GM21367 (cell line): ENCODE measurements around the gene PGAP3.
"Not testable (repeated sequence)": the region's sequence is repeated elsewhere in the genome, so short reads cannot be mapped to it uniquely, and the experiment has no call there.

Source experiments
- ATAC-seq: cut with Tn5 transposase; IDR thresholded peaks from one replicate; pipeline ENCODE4 v1.9.1; 2021; ENCODE audit not compliant: unreplicated experiment

Gene PGAP3, protein sequence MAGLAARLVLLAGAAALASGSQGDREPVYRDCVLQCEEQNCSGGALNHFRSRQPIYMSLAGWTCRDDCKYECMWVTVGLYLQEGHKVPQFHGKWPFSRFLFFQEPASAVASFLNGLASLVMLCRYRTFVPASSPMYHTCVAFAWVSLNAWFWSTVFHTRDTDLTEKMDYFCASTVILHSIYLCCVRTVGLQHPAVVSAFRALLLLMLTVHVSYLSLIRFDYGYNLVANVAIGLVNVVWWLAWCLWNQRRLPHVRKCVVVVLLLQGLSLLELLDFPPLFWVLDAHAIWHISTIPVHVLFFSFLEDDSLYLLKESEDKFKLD

DNA sequence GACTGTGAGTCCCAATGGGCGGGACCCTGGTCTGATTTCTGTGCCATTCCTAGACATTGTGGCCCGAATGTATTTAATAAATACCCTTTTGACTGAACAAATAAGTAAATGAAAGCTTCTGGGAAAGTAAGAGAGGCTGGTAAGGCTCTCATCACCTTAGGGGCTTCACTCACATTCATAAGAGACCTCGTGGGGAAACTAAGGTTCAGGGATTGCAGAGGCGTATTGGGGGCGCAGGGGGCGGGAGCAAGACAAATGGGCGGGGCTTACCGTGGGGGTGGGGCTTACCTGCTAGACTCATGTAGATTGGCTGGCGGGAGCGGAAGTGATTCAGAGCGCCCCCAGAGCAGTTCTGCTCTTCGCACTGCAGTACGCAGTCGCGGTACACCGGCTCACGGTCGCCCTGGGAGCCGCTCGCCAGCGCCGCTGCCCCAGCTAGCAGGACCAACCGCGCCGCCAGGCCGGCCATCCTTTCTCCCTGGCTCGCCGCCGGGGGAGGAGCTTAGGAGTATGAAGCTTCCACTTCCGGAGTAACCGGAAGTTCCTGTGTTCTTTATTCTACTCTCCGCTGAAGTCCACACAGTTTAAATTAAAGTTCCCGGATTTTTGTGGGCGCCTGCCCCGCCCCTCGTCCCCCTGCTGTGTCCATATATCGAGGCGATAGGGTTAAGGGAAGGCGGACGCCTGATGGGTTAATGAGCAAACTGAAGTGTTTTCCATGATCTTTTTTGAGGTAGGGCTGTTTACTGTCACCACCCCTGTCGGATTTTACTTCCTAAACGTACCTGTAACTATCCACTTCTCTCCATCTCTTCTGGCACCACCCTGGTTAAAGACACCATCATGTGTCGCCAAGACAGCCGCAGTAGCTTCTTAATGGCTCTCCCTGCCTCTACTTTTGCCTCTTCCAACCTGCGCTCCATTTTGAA lies at the start of gene PGAP3:
Gene PGAP3 (minus strand): TSS at position 512 of the 929 bp plus-strand sequence. CDS start 43 bp downstream, at position 469.
- ATAC-seq: peak; percentile 66

DNA sequence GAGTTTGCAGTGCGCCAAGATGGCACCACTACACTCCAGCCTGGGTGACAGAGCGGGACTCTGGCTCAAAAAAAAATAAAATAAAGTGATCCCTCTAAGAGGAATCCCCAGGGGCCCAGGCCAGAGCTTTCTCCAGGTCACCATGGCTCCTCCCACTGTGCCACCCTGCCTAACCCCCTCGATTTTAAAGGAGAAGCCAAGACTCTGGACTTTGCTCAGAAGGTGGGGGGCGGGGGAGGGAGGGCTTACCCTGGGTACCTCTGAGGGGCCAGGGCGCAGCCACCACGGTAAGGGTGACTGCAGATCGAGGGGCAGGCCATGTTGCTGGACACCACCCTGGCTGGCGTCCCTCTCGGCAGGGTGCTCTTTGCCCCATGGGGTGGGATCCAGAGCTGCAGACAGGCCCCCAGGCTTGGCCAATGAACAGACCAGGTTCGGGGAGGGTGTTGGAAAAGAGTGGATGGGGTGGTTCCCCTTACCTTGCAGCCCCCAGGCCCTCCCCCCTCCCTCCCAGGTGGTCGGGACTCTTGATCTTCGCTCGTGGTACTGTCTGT lies 49.4 kb upstream of the PGAP3 start:
- no peak for ATAC-seq

DNA sequence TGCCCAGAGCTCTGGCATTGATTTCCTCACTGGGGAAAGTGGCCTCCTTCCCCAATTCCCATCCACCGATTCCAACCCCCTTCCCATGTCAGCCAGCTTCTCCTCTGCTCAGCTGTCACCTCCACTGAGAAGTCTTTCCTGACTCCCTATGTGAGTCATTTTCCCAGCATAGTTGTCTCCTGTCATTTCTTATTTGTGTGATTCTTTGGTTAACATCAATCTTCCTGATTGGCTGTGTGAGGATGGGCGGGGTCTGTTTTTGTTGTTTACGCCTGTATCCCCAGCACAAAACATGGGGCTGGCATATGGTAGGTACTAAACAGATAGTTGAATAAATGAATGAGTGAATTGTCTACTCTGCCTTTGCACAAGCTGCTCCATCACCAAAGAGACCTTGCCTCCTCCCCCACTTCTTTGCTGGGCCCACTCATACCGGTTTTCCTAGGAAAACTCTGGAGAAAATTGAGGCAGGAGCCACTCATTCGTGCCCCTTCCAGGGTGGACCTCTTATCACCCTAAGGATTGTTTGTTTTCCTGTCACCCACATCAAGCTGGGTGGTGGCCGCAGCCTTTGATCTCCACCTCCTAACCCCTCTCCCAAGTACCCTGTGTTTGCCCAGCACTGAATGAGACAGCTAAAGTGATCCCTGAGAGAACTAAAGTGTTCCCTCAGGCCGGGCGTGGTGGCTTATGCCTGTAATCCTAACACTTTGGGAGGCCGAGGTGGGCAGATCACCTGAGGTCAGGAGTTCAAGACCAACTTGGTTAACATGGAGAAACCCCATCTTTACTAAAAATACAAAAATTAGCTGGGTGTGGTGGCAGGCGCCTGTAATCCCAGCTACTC lies 48.7 kb upstream of the PGAP3 start:
- ATAC-seq: no peak

DNA sequence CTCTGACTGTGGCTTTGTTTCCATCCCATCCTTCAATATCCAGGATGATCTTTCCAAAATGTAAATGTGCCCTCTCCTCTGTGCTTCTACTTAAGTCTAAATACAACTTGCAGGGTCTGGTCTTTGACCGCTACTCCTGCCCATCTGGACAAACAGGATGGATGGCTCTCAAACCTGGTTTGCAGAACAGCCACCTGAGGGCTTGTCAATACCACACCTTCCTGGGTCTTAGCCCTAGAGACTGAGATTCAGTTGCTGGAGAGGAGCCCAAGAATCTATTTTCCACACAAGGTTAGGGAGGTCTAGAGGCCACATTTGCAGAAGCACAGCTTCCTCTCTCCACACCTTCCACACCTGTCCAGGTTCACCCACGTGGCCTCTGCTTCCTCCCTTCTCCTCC lies 48.0 kb upstream of the PGAP3 start:
- ATAC-seq: no peak

DNA sequence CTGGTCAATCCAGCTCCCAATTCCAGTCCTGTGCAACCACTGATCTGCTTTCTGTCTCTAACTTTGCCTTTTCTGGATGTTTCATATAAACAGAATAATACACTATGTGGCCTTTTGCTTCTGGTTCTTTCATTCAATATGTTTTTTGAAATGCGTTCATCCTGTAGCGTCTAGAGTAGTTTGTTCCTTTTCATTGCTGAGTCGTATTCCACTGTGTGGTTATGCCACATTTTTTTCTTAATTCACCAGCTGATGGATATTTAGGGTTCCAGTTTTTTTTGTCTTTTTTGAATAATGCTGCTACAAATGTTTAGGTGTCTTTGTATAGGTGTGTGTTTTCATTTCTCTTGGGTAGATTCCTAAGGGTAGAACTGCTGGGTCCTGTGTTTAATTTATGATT lies 44.7 kb upstream of the PGAP3 start:
- no peak for ATAC-seq

DNA sequence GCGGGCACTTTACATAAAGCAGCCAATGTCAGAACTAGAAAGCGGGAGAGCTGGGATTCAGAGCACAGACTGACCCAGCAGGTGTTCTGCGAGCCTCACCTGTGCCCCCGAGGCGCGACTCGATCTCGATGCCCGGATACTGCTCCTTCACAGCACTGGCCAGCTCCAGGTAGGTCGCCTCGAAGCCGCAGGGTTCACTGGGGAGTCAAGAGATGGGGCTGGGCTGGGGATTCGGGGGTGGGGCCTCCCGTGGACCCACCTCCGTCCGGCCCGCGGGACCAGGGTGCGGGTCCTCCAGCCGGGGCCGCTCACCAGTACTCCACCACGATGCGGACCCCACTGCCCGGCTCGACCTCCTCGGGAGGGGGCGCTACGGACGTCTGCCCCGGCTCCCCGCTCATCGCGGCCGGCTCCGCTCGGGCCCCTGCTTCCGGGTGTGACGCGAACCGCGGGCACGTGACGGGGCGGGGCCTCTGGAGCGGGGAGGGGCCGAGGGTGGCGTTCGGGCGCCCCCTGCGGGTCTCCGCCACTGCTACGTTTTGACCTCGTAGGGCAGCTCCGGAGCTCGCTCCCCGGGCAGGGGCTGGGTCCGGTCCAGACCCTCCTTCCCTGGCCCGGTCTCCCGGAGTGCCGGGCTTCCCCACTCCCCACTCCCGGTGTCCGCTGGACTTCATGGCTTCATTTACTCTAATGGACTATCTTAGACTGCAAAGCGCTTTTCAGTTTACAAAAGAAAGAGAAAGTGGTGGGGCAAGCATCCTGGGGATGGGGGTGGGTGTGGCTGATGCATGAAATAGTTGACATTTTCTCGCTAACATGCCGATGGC lies 42.5 kb upstream of the PGAP3 start, which contains the start of gene MIEN1:
Gene MIEN1 (minus strand): TSS at position 438 of the 827 bp plus-strand sequence. CDS start 37 bp downstream, at position 401.
- peak; percentile 81 for ATAC-seq

DNA sequence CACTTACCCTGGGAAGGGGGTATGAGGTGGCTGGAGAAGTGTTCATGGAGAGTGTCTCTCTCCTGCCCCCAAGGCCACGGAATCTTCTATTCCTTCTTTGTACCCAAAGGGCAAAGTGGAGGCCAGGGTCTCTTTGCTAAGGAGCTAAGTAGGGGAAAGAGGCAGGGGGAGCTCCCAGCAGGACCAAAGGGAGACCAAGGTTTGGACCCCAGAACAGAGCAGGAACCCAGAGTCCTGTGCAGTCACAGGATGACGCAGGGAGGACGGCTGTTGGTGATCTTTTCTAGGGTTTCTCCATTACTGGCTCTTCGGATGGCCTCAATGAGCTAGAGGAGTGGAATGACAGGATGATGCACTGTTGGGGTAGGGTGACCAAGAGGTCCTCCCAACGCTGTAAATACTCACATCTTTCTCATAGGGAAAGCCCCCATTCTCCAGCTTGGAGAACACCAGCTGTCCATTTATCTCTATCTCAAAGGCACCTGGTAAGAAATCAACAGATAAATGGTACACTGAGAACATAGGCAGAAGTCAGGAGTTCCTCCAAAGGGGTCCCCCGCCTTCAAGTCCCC lies 41.5 kb upstream of the PGAP3 start:
- ATAC-seq: no peak

DNA sequence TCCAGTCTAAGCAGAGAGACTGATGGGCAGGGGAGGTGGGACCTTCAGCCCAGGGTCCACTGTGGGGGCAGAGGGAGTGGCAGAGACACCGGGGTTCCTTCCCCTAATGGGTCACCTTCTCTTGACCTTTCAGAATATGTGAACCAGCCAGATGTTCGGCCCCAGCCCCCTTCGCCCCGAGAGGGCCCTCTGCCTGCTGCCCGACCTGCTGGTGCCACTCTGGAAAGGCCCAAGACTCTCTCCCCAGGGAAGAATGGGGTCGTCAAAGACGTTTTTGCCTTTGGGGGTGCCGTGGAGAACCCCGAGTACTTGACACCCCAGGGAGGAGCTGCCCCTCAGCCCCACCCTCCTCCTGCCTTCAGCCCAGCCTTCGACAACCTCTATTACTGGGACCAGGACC lies 39.7 kb upstream of the PGAP3 start:
- ATAC-seq: no peak

DNA sequence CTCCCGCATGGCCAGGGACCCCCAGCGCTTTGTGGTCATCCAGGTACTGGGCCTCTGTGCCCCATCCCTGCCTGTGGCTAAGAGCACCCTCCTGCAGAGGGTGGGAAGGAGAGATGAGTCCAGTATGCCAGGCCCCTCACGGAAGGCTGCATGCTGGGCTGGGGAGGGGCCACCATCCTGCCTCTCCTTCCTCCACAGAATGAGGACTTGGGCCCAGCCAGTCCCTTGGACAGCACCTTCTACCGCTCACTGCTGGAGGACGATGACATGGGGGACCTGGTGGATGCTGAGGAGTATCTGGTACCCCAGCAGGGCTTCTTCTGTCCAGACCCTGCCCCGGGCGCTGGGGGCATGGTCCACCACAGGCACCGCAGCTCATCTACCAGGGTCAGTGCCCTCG lies 38.8 kb upstream of the PGAP3 start:
- ATAC-seq: no peak

DNA sequence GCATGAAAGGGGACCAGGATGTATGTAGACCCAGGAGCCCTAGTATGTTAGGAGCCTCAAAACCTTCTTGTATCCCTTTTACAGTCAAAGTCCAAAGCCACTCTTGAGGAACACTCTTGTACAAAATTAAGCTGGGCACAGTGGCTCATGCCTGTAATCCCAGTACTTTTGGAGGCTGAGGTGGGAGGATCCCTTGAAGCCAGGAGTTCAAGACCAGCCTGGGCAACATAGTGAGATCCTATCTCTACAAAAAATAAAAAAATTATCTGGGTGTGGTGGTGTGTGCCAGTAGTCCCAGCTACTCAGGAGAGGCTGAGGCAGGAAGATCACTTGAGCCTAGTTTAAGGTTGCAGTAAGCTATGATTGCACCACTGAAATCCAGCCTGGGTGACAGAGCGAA lies 38.1 kb upstream of the PGAP3 start:
- not testable (repeated sequence) for ATAC-seq

DNA sequence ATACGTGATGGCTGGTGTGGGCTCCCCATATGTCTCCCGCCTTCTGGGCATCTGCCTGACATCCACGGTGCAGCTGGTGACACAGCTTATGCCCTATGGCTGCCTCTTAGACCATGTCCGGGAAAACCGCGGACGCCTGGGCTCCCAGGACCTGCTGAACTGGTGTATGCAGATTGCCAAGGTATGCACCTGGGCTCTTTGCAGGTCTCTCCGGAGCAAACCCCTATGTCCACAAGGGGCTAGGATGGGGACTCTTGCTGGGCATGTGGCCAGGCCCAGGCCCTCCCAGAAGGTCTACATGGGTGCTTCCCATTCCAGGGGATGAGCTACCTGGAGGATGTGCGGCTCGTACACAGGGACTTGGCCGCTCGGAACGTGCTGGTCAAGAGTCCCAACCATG lies 36.9 kb upstream of the PGAP3 start:
- ATAC-seq: no peak

DNA sequence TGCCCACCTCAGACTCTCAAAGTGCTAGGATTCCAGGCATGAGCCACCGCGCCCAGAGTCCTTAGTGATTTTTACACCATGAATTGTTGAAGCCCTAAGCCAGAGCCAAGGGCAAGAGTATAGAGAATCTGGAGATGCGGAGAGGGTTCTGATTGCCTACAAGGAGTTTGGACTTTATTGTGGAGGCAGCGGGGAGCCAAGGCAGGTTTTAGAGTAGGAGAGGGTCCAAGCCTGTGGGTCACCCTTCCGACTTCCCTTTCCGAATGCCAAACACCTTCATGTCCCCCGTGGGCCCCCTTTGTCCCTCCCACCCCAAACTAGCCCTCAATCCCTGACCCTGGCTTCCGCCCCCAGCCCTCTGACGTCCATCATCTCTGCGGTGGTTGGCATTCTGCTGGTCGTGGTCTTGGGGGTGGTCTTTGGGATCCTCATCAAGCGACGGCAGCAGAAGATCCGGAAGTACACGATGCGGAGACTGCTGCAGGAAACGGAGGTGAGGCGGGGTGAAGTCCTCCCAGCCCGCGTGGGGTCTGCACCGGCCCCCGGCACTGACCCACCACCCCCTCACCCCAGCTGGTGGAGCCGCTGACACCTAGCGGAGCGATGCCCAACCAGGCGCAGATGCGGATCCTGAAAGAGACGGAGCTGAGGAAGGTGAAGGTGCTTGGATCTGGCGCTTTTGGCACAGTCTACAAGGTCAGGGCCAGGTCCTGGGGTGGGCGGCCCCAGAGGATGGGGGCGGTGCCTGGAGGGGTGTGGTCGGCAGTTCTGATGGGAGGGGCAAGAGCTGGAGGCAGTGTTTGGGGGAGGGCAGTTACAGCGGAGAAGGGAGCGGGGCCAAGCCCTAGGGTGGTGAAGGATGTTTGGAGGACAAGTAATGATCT lies 35.4 kb upstream of the PGAP3 start:
- no peak for ATAC-seq

DNA sequence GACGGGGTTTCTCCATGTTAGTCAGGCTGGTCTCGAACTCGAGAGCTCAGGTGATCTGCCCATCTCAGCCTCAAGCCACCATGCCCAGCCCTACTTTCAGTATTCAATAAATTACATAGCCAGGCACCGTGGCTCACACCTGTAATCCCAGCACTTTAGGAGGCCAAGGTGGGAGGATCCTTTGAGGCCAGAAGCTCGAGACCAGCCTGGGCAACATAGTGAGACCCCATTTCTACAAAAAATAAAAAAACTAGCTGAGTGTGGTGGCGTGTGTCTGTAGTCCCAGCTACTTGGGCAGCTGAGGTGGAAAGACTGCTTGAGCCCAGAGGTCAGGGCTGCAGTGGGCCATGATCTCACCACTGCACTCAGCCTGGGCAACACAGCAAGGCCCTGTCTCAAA lies 34.2 kb upstream of the PGAP3 start:
- no peak for ATAC-seq

DNA sequence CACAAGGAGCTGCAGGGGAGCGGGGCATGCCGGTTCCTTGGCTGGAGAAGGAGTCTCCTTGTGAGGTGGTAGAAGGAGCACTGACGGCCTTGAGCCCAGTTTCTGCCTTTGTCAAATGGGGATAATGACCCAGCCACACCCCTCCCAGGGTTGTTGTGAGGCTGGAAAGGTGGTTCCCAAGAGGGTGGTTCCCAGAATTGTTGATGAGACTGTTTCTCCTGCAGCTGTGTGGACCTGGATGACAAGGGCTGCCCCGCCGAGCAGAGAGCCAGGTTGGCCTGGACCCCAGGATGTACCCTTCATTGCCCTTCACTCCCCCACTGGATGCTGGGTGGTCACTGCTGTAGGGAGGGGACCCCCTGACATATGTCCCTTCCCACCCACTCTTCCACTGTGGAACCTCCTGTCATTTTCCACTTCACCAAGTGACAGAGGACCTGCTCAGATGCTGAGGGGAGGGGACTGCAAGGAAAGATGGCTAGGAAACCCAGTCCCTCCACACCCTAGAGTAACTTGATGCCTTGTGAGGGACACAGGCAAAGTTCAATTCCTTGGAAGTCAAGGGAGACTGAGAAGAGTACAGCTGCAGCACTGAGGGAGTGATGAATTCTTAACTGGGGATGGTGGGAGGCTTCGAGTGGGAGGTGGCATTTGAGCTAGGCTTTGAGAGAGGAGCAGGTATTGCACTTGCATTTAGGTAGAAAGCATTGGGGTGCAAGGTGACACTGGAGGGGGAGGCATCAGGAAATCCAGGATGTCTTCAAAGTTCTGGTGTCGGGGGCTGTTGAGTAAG lies 31.9 kb upstream of the PGAP3 start:
- ATAC-seq: no peak

DNA sequence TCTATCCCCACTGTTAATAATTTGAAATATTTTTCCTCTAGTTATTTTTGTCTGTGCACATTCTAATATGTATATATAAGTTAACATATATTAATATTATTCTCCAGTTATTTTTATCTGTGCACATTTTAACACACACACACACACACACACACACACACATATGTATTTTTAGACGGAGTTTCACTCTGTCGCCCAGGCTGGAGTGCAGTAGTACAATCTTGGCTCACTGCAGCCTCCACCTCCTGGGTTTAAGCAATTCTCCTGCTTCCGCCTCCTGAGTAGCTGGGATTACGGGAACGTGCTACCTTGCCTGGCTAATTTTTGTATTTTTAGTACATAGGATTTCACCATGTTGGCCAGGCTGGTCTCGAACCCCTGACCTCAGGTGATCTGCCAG lies 29.8 kb upstream of the PGAP3 start:
- no peak for ATAC-seq

DNA sequence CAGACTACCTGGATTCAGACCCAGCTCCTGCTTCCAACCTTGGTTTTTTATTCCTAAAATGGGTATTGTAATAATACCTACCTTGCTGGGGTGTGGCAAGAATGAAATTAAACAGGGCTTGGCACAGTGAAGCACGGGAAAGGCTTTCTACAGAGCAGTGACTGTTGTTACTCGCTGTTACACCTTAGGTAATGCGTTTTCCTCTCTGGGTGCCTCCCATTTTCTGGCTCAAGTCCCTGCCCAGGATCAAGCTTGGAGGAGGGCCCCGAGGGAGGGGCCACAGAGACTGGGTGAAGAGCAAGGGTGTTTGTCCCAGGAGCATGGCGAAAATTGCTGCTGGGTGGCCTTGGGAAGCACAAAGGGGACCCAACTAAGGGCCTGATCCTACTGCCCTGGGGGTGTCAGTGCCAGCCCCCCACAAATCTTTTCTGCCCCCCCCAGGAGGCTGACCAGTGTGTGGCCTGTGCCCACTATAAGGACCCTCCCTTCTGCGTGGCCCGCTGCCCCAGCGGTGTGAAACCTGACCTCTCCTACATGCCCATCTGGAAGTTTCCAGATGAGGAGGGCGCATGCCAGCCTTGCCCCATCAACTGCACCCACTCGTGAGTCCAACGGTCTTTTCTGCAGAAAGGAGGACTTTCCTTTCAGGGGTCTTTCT lies 29.2 kb upstream of the PGAP3 start:
- no peak for ATAC-seq

DNA sequence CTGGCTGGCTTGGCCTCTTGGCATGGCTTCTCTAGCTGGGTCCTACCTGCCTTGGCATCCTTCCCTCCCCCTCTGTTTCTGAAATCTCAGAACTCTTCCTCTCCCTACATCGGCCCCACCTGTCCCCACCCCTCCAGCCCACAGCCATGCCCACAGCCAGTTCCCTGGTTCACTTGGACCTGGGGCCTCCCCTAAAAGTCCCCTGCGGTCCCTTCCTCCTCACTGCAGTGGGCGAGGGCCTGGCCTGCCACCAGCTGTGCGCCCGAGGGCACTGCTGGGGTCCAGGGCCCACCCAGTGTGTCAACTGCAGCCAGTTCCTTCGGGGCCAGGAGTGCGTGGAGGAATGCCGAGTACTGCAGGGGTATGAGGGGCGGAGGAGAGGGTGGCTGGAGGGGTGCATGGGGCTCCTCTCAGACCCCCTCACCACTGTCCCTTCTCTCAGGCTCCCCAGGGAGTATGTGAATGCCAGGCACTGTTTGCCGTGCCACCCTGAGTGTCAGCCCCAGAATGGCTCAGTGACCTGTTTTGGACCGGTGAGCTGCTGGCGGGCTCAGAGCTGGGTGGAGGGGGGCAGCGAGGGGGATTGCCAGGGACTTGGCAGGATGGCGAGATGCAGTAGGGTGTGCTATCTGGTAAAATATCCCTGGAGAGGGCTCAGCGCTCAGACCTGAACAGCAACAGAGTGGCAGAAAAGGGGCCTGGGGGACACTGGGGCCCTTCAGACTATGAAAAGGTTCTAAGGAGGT lies 28.4 kb upstream of the PGAP3 start:
- no peak for ATAC-seq
